H1 (cell line): ENCODE data around the gene VAMP2. TPM values are rescaled to one million over a fixed set of nuclear protein-coding genes. Genes with fewer than 3 reads are reported as not detected.

Experiments
- CTCF ChIA-PET: fragments of 300-600 bp; sonication (Branson Sonifier 250); formaldehyde crosslinking; loops from one replicate; lab custom pipeline; 2021; ENCODE audit not compliant: partially characterized antibody; lab: Charles Lee
- POLR2A ChIA-PET: fragments of 300-600 bp; sonication (Branson Sonifier 250); formaldehyde crosslinking; loops from one replicate; lab custom pipeline; 2021; ENCODE audit warnings: inconsistent platforms; ENCODE audit not compliant: partially characterized antibody; lab: Charles Lee
- DNase-seq, 2 experiments: peaks; one replicate each; pipeline versions ENCODE4 v3.0.0 to v3.0.0-alpha.2; 2010 to 2022; ENCODE audit warnings: low spot score in 2 of 2, low read depth in 1 of 2, mixed read lengths in 1 of 2
- FAIRE-seq: peaks from 2 replicates; lab custom pipeline; 2011; peaks lifted over from hg19 to GRCh38; lab: Jason Lieb, UNC
- H2AFZ ChIP-seq: 2 replicates; pipeline ENCODE4 v1.8.1; 2012; ENCODE audit warnings: low read length, inconsistent platforms
- H2AK5ac ChIP-seq: 2 replicates; pipeline ENCODE4 v1.6.1; 2013; ENCODE audit warnings: low read depth, low read length
- H2BK120ac ChIP-seq: replicated peaks from 2 replicates; pipeline ENCODE3; 2013; ENCODE audit warnings: low read depth, low read length, inconsistent platforms
- H2BK12ac ChIP-seq: 2 replicates; pipeline ENCODE4 v1.6.1; 2013; ENCODE audit warnings: low read depth, low read length
- H2BK15ac ChIP-seq: 2 replicates; pipeline ENCODE4 v1.6.1; 2013; ENCODE audit warnings: low read length
- H2BK20ac ChIP-seq: 2 replicates; pipeline ENCODE4 v1.6.1; 2013; ENCODE audit warnings: low read length
- H2BK5ac ChIP-seq: 2 replicates; pipeline ENCODE4 v1.6.1; 2013; ENCODE audit warnings: low read depth, low read length
- H3K14ac ChIP-seq: 2 replicates; pipeline ENCODE4 v1.6.1; 2013; ENCODE audit warnings: inconsistent platforms; ENCODE audit not compliant: insufficient read length
- H3K18ac ChIP-seq: 2 replicates; pipeline ENCODE4 v1.6.1; 2013; ENCODE audit warnings: low read length; ENCODE audit errors: extremely low read depth
- H3K23ac ChIP-seq: 2 replicates; pipeline ENCODE4 v1.6.1; 2013; ENCODE audit warnings: inconsistent platforms; ENCODE audit not compliant: insufficient read length
- H3K23me2 ChIP-seq: 2 replicates; pipeline ENCODE4 v1.6.1; 2013; ENCODE audit warnings: low read depth, low read length
- H3K27ac ChIP-seq: 2 replicates; pipeline ENCODE4 v1.6.1; 2011; ENCODE audit warnings: low read depth, low read length, inconsistent platforms
- H3K27me3 ChIP-seq, 4 experiments: replicated peaks in 1 of 4; 1 replicate in 1 of 4; 2 replicates in 3 of 4; pipeline versions ENCODE4 v1.6.1 to v1.8.1; 2011 to 2013; ENCODE audit warnings: low read length in 3 of 4, mild to moderate bottlenecking in 3 of 4, inconsistent platforms in 2 of 4, mixed read lengths in 2 of 4, moderate library complexity in 1 of 4; ENCODE audit not compliant: control insufficient read depth in 3 of 4, insufficient read depth in 3 of 4; ENCODE audit errors: extremely low read depth in 1 of 4
- H3K36me3 ChIP-seq, 4 experiments: 2 replicates each; pipeline versions ENCODE4 v1.6.1 to v1.8.1; 2011 to 2013; ENCODE audit warnings: mild to moderate bottlenecking in 4 of 4, low read length in 3 of 4, moderate library complexity in 2 of 4, control low read depth in 1 of 4, inconsistent platforms in 1 of 4; ENCODE audit not compliant: insufficient read depth in 4 of 4, control insufficient read depth in 2 of 4
- H3K4ac ChIP-seq: replicated peaks from 2 replicates; pipeline ENCODE3; 2013; ENCODE audit warnings: low read length, low read depth, mixed read lengths, inconsistent platforms; ENCODE audit not compliant: insufficient read length
- H3K4me1 ChIP-seq, 4 experiments: replicated peaks in 1 of 4; 1 replicate in 1 of 4; 2 replicates in 3 of 4; pipeline versions ENCODE4 v1.6.1 to v1.8.1; 2011 to 2013; ENCODE audit warnings: low read length in 3 of 4, inconsistent platforms in 2 of 4, mixed read lengths in 1 of 4; ENCODE audit not compliant: insufficient read depth in 4 of 4, control insufficient read depth in 3 of 4
- H3K4me2 ChIP-seq, 2 experiments: 2 replicates each; pipeline versions ENCODE4 v1.6.1 to v1.8.1; 2011 to 2013; ENCODE audit warnings: low read depth in 2 of 2, low read length in 2 of 2, control low read depth in 1 of 2, inconsistent platforms in 1 of 2, mild to moderate bottlenecking in 1 of 2; ENCODE audit not compliant: insufficient read depth in 1 of 2
- H3K4me3 ChIP-seq, 4 experiments: fragments of 200-600, 300-600 bp in 1 of 4; sonication (generic), shearing (Covaris generic), sonication (Bioruptor Twin) in 1 of 4; 2 replicates each; pipeline versions ENCODE4 v1.5.1 to v1.8.1; 2011 to 2016; ENCODE audit warnings: low read length in 4 of 4, low read depth in 3 of 4, control low read depth in 2 of 4, inconsistent platforms in 2 of 4, mild to moderate bottlenecking in 2 of 4, mixed read lengths in 1 of 4, moderate library complexity in 1 of 4; ENCODE audit not compliant: insufficient read depth in 2 of 4; ENCODE audit errors: extremely low read depth in 1 of 4
- H3K56ac ChIP-seq: replicated peaks from 2 replicates; pipeline ENCODE3; 2013; ENCODE audit warnings: low read depth, mild to moderate bottlenecking, mixed read lengths, low read length, inconsistent platforms; ENCODE audit not compliant: insufficient read length
- H3K79me1 ChIP-seq: 2 replicates; pipeline ENCODE4 v1.6.1; 2013; ENCODE audit warnings: low read depth, low read length, control low read depth
- H3K79me2 ChIP-seq, 2 experiments: 2 replicates each; pipeline versions ENCODE4 v1.6.1 to v1.8.1; 2012 to 2013; ENCODE audit warnings: low read length in 2 of 2, mild to moderate bottlenecking in 2 of 2, inconsistent platforms in 1 of 2; ENCODE audit not compliant: insufficient read depth in 2 of 2, control insufficient read depth in 1 of 2
- H3K9ac ChIP-seq, 4 experiments: replicated peaks in 1 of 4; 1 replicate in 1 of 4; 2 replicates in 3 of 4; pipeline versions ENCODE4 v1.6.1 to v1.8.1; 2011 to 2013; ENCODE audit warnings: low read depth in 3 of 4, low read length in 3 of 4, control low read depth in 2 of 4, mild to moderate bottlenecking in 2 of 4, moderate library complexity in 2 of 4, inconsistent platforms in 1 of 4; ENCODE audit errors: extremely low read depth in 1 of 4
- H3K9me3 ChIP-seq, 2 experiments: 2 replicates each; pipeline versions ENCODE4 v1.6.1 to v1.8.1; 2012 to 2013; ENCODE audit warnings: mild to moderate bottlenecking in 2 of 2, moderate library complexity in 2 of 2, control low read depth in 1 of 2, inconsistent platforms in 1 of 2, low read depth in 1 of 2, low read length in 1 of 2, mixed read lengths in 1 of 2; ENCODE audit not compliant: insufficient read depth in 2 of 2
- H4K20me1 ChIP-seq, 2 experiments: replicated peaks in 1 of 2; 2 replicates each; pipeline versions ENCODE3 to v1.8.1; 2011 to 2013; ENCODE audit warnings: inconsistent platforms in 2 of 2, low read length in 2 of 2, mild to moderate bottlenecking in 1 of 2; ENCODE audit not compliant: insufficient read depth in 2 of 2, control insufficient read depth in 1 of 2
- H4K5ac ChIP-seq: 2 replicates; pipeline ENCODE4 v1.6.1; 2013; ENCODE audit warnings: low read length, low read depth, mixed read lengths, inconsistent platforms; ENCODE audit not compliant: insufficient read length
- H4K8ac ChIP-seq: 2 replicates; pipeline ENCODE4 v1.8.0; 2013; ENCODE audit warnings: mild to moderate bottlenecking, moderate library complexity, low read length, inconsistent platforms; ENCODE audit not compliant: insufficient read depth; ENCODE audit errors: extremely low read depth
- H4K91ac ChIP-seq: replicated peaks from 2 replicates; pipeline ENCODE3; 2013; ENCODE audit warnings: low read length, mixed read lengths, inconsistent platforms; ENCODE audit not compliant: insufficient read length
- BRCA1 ChIP-seq: IDR thresholded peaks from 2 replicates; pipeline ENCODE4 v1.6.1; 2012; ENCODE audit warnings: low read depth, low read length, improper control_type of control experiment
- CHD1 ChIP-seq: IDR thresholded peaks from 2 replicates; pipeline ENCODE4 v1.6.1; 2012; ENCODE audit warnings: low read depth, low read length, improper control_type of control experiment
- CREB1 ChIP-seq: IDR thresholded peaks from 2 replicates; pipeline ENCODE4 v1.6.1; 2012; ENCODE audit warnings: inconsistent platforms
- CTCF ChIP-seq, 3 experiments: IDR thresholded peaks; 1 replicate in 2 of 3; 2 replicates in 1 of 3; pipeline versions ENCODE4 v1.5.1 to v1.6.1; 2011; ENCODE audit warnings: low read length in 3 of 3, mild to moderate bottlenecking in 3 of 3, inconsistent platforms in 2 of 3, low read depth in 1 of 3, moderate library complexity in 1 of 3; ENCODE audit not compliant: insufficient read depth in 1 of 3; ENCODE audit errors: control extremely low read depth in 1 of 3
- RAD21 ChIP-seq, 2 experiments: IDR thresholded peaks in 1 of 2; conservative IDR thresholded peaks in 1 of 2; 2 replicates each; pipeline ENCODE4 v1.6.1; 2011; ENCODE audit warnings: low read depth in 2 of 2, low read length in 2 of 2, improper control_type of control experiment in 1 of 2, inconsistent platforms in 1 of 2, mild to moderate bottlenecking in 1 of 2, moderate library complexity in 1 of 2
- RFX5 ChIP-seq: IDR thresholded peaks from 2 replicates; pipeline ENCODE4 v1.6.1; 2011; ENCODE audit warnings: low read depth, low read length, improper control_type of control experiment, borderline replicate concordance
- SIN3A ChIP-seq, 2 experiments: IDR thresholded peaks in 1 of 2; conservative IDR thresholded peaks in 1 of 2; 2 replicates each; pipeline ENCODE4 v1.6.1; 2011 to 2012; ENCODE audit warnings: low read length in 2 of 2, improper control_type of control experiment in 1 of 2, low read depth in 1 of 2, mild to moderate bottlenecking in 1 of 2
- whole genome bisulfite sequencing, 2 experiments: shearing (Covaris generic) in 1 of 2; methylation state at CpG; one replicate each; pipeline versions ENCODE4 v1.1.6 to v1.1.7; 2013 to 2015; ENCODE audit warnings: low lambda C conversion rate in 2 of 2, mixed read lengths in 2 of 2, inconsistent platforms in 1 of 2, low coverage in 1 of 2, missing lambda C conversion rate in 1 of 2; ENCODE audit not compliant: insufficient replicate concordance in 2 of 2, insufficient coverage in 1 of 2, insufficient read length in 1 of 2; ENCODE audit errors: extremely low coverage in 1 of 2, missing lambda C conversion rate in 1 of 2; 5-methylcytosine and 5-hydroxymethylcytosine counted together
- polyA plus RNA-seq, 7 experiments: library from polyadenylated mRNA; depleted of rRNA in 3 of 7; stranded (reverse) in 5 of 7; unstranded in 2 of 7; fragments of >200 nt in 5 of 7; fragments of 200-250 nt in 2 of 7; gene quantifications; 1 replicate in 5 of 7; 2 replicates in 1 of 7; 4 replicates in 1 of 7; pipeline versions ENCODE4 v1.2.1 to v1.2.3, GENCODE V29; 2011 to 2013; ENCODE audit warnings: missing spikeins in 2 of 7, mixed read lengths in 2 of 7
- total RNA-seq: library from RNA; stranded (reverse); fragmentation: NEBNext Ultra II Directional; extraction: Animal tissue kit (Norgen Biotek cat#: 25700); gene quantifications from 2 replicates; pipeline ENCODE4 v1.2.1, GENCODE V29; 2021

VAMP2 gene
- total and polyA plus RNA-seq, 2 of the 8 experiments (the other 6 are each of a cell fraction or from before 2014, with no cell fraction given) = 19.3 to 20.5 TPM

- Histone ChIP-seq H3K79me1 (peaks cover 8% of the 10 kb centered on the region), H4K8ac (no peak overlapping the region), H3K23ac (no peak overlapping the region), H3K4ac (no peak overlapping the region), H3K56ac (no peak overlapping the region), H2BK20ac (no peak overlapping the region), H3K18ac (no peak overlapping the region), H3K36me3 (peaks cover 0 to 10% (median 5%) of the 10 kb centered on the region in 4 experiments; a peak in 6 of 8 replicates), H3K23me2 (peaks cover 23% of the 10 kb centered on the region), H2BK5ac (no peak overlapping the region), H4K91ac (no peak overlapping the region), H3K14ac (no peak overlapping the region), H3K27me3 (no peaks in the 10 kb centered on the region), H3K79me2 (peaks cover 0 to 15% of the 10 kb centered on the region in 2 experiments; a peak in 2 of 4 replicates), H2BK15ac (no peak overlapping the region), H3K4me2 (peak overlapping the region in 1 of 2 experiments; percentile 41; a peak in 1 of 4 replicates), H4K20me1 (peaks cover 8 to 9% of the 10 kb centered on the region in 2 experiments), H4K5ac (no peak overlapping the region), H2AK5ac (no peak overlapping the region), H3K9me3 (no peaks in the 10 kb centered on the region), H2BK120ac (no peak overlapping the region), H2AFZ (no peak overlapping the region), H3K9ac (no peak overlapping the region), H3K4me1 (peaks cover 8 to 36% (median 22%) of the 10 kb centered on the region in 4 experiments), H3K27ac (no peak overlapping the region), H2BK12ac (no peak overlapping the region), H3K4me3 (no peak overlapping the region; a peak in 1 of 8 replicates)
- ChIA-PET POLR2A (interaction anchor here (0.7 to 15.7 kb wide), 7 partner anchors 9 to 80 kb away, joined by 3 to 289 read pairs (median 8); partner anchors contain the start of genes ALOXE3, HES7 and TMEM107), CTCF (interaction anchor here (0.6 to 10.3 kb wide), 24 partner anchors 9 to 285 kb away, joined by 3 to 133 read pairs (median 4); partner anchors contain the start of genes ALOXE3, HES7 and TMEM107)
- FAIRE-seq (peak; percentile 90), DNase-seq (peak in 1 of 2 experiments; percentile 98)
- peak; percentile 60 to 89 (median 85) for TF ChIP-seq CTCF (IDR thresholded peaks at IDR 0.05; ENCODE audit: control extremely low read depth in 1 of 3, insufficient read depth in 1 of 3, low read depth in 1 of 3, low read length in 3 of 3)
- 0 out of 4 replicates have a peak, but pooled peaks have one; percentile 35 to 45 for TF ChIP-seq SIN3A (conservative IDR thresholded peaks at IDR 0.05 in 1 of 2, IDR thresholded peaks at IDR 0.05 in 1 of 2; ENCODE audit: low read depth in 1 of 2, low read length in 2 of 2)
- no peak for TF ChIP-seq CHD1
- peak; percentile 28; the same call in 1 of the 2 replicates for TF ChIP-seq CREB1
- peak; percentile 56 to 68 for TF ChIP-seq RAD21 (IDR thresholded peaks at IDR 0.05 in 1 of 2, conservative IDR thresholded peaks at IDR 0.05 in 1 of 2; ENCODE audit: low read depth in 2 of 2, low read length in 2 of 2)
- TF ChIP-seq RFX5 = no peak
- no peak for TF ChIP-seq BRCA1
- WGBS, 2 experiments = 60% methylated on average over 20 of the region's 20 CpGs; no CpG with 5 or more reads in 1 of the 2 experiments
Observed at GRCh38 chr17:8158267-8159031, 4.3 kb downstream of the VAMP2 start.
